Measurements from ENCODE around the gene FRMD1. TPM values are rescaled to one million over a fixed set of nuclear protein-coding genes. Genes with fewer than 3 reads are reported as not detected.

Gene FRMD1
- total and polyA plus RNA-seq, 7 donors: 0.01 to 2.9 (median 0.25) TPM

DNA sequence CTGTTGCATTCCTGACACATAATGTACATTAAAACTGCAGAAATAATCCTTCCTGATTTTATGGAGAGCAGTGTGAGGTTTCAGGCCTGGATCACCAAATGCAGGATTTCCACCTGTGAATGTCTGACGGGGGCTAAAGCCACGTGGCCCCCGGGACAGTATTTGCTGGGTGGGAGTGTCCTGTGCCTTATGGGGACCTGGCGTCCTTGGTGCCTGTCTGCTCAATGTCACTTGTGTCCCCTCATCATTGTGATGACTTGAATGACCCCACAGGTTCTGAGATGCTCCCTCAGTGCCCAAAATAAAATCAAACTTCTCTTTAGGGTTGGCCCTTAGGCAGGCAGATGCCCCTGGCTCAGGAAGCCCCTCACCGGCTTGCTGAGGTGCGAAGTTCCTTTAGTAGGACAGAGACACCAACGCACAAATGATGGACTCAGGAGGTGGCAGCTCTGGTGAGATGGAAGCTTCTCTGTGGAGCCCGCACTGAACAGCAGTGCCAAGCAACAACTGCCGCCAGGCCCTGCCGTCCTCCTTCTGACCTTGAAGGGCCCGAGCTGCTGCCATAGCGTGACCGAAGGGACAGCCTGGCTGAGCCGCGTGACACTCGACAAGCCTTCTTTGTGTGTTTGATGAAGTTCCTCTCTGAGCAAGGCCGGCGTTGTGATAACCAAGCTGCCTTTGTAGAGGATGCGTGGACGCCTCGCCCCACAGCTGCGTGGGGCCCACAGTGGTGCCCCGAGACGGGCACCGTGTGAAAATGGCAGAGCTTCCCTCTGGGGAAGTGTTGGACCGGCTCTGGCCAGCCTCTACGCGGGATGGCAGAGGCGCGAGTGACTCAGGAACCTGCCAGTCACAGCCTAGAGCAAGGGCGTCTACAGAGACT lies 30.9 kb downstream of the FRMD1 start:
- no peaks in the 10 kb centered on the region for H3K9me3 ChIP-seq
- H3K4me3 ChIP-seq: no peak overlapping the region
- no peak for DNase-seq
- no peak overlapping the region for H3K27ac ChIP-seq
- WGBS, 3 donors: 49 to 72% (median 58%) methylated on average over 31 of the region's 31 CpGs
- no peaks in the 10 kb centered on the region for H3K4me1 ChIP-seq
- no peak for ATAC-seq
- H3K36me3 ChIP-seq (ENCODE audit: insufficient read depth in 1 of 2, low read depth in 1 of 2): no peaks in the 10 kb centered on the region
- TF ChIP-seq, protein P1, sequence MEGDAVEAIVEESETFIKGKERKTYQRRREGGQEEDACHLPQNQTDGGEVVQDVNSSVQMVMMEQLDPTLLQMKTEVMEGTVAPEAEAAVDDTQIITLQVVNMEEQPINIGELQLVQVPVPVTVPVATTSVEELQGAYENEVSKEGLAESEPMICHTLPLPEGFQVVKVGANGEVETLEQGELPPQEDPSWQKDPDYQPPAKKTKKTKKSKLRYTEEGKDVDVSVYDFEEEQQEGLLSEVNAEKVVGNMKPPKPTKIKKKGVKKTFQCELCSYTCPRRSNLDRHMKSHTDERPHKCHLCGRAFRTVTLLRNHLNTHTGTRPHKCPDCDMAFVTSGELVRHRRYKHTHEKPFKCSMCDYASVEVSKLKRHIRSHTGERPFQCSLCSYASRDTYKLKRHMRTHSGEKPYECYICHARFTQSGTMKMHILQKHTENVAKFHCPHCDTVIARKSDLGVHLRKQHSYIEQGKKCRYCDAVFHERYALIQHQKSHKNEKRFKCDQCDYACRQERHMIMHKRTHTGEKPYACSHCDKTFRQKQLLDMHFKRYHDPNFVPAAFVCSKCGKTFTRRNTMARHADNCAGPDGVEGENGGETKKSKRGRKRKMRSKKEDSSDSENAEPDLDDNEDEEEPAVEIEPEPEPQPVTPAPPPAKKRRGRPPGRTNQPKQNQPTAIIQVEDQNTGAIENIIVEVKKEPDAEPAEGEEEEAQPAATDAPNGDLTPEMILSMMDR (IDR thresholded peaks at IDR 0.05): no peak
- intact Hi-C loops (cut with DNase I): no loop called here
- H3K27me3 ChIP-seq (ENCODE audit: insufficient read depth in 3 of 3, low read length in 2 of 3): no peaks in the 10 kb centered on the region

DNA sequence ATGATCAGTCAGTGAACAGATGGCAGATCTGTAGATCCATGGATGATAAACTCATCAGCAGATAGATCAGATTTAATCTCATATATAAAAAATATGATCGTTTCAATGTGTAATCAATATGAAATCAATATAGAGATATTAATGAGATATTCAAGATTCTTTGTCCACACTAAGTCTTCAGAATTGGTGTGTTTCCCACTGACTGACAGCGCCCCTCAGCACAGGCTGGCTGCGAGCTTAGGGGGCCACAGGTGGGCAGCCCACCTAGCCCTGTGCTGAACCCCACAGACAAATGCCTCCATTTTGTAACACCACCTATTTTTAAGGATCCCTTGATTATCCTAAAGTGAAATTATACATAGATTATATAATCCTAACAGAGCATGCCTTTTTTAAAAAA lies 32.3 kb downstream of the FRMD1 start:
- no peak overlapping the region for H3K27ac ChIP-seq
- no peak for ATAC-seq
- DNase-seq: no peak
- H3K36me3 ChIP-seq (ENCODE audit: insufficient read depth in 1 of 2, low read depth in 1 of 2): no peaks in the 10 kb centered on the region
- 94 to 98% (median 97%) methylated on average over 3 of the region's 3 CpGs for WGBS, 3 donors
- H3K4me3 ChIP-seq: no peak overlapping the region
- no peaks in the 10 kb centered on the region for H3K9me3 ChIP-seq
- no peaks in the 10 kb centered on the region for H3K4me1 ChIP-seq
- TF ChIP-seq, protein P1 (IDR thresholded peaks at IDR 0.05): no peak
- intact Hi-C loops (cut with DNase I): no loop called here
- H3K27me3 ChIP-seq (ENCODE audit: insufficient read depth in 3 of 3, low read length in 2 of 3): no peaks in the 10 kb centered on the region

DNA sequence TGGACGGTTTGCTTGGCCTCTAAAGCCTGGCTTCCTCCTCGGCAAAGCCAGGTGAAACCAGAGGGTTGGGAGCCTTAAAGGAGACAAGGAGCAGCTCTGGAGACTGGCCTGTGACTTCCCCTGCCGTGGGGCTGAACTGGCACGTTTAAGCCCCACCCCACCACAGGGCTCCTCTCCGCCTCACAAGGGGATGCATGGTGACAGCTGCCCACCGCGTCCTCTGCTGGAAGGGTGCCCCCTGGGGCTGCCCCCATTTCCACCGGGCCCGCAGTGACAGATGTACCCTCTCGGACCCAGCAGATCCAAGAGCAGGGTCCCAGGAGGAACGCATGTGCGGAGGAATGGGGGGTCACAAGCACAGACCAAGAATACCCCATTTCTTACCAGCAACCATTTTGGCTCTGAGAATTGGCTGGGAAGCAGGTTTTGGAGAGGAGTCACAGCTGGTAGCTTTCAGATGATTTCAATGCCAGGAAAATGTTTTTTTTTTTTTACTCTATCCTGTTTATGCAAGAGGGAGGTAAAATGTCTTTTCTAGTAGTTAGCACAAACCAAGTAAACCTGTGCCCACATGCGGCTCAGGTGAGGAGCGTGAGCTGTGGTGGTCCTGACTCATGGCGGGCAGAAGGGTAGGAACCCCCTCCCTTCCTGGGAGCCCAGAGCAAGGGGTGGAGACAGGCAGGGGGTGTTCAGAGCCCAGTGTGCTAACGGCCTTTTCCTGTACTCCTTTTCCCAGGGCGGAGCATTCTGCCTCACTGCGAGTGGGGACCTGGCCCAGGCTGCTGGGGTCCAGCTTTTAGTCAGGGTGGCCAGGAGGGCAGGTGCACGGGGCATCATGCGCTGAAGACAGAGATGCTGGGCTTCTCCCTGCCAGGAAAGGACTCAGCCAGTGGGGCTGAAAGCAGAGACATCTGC lies 33.0 kb downstream of the FRMD1 start:
- H3K27ac ChIP-seq: no peak overlapping the region

DNA sequence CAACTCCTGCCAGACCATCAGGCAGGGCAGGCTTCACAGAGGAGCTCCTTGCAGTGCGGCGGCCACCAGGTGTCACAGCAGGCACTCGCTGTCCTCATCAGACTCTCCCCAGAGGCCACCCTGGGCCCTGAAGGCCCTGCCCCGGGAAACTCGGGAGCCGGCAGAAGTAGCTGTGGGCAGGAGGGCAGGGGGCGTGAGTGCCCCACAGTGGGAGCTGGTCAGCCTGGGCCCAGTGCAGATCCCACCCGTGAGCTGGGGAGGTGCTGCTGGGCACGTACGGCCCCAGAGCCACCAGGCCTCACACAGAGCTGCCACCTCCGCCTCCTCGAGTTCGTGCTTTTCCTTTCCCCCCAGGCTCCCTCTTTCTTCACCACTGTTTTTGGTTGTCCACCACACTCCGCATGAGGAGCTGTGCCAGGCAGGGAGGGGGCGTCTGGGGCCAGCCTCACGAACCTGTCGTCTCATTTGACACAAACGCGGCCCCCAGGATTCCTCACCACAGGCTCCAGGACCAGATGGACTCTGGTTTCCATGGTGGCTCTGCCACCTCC lies 33.8 kb downstream of the FRMD1 start:
- no peaks in the 10 kb centered on the region for H3K36me3 ChIP-seq (ENCODE audit: insufficient read depth in 1 of 2, low read depth in 1 of 2)
- no peaks in the 10 kb centered on the region for H3K27me3 ChIP-seq (ENCODE audit: insufficient read depth in 3 of 3, low read length in 2 of 3)
- H3K4me1 ChIP-seq: no peaks in the 10 kb centered on the region
- H3K9me3 ChIP-seq: peaks cover 2% of the 10 kb centered on the region
- intact Hi-C loops (cut with DNase I): no loop called here
- peak in 1 of 4 donors; percentile 19 for ATAC-seq
- 72 to 85% (median 74%) methylated on average over 19 of the region's 19 CpGs for WGBS, 3 donors
- TF ChIP-seq, protein P1 (IDR thresholded peaks at IDR 0.05): peak; percentile 10
- no peak overlapping the region for H3K4me3 ChIP-seq
- H3K27ac ChIP-seq: no peak overlapping the region
- no peak for DNase-seq

More for the DNA sequence above, 33.0 kb downstream of the FRMD1 start:
- DNase-seq: no peak
- H3K27me3 ChIP-seq (ENCODE audit: insufficient read depth in 3 of 3, low read length in 2 of 3): no peaks in the 10 kb centered on the region
- TF ChIP-seq, protein P1 (IDR thresholded peaks at IDR 0.05): no peak
- H3K36me3 ChIP-seq (ENCODE audit: insufficient read depth in 1 of 2, low read depth in 1 of 2): no peaks in the 10 kb centered on the region
- no peaks in the 10 kb centered on the region for H3K4me1 ChIP-seq
- intact Hi-C loops (cut with DNase I): no loop called here
- 46 to 59% (median 49%) methylated on average over 20 of the region's 20 CpGs for WGBS, 3 donors
- no peaks in the 10 kb centered on the region for H3K9me3 ChIP-seq
- no peak for ATAC-seq
- H3K4me3 ChIP-seq: no peak overlapping the region

Data from psoas muscle (tissue), 8 donors.